ENCODE measurements around the gene WWOX.

The WWOX gene

GRCh38 chr16:78503602-78504001, 404.1 kb downstream of the WWOX start:
- Histone ChIP-seq H2BK12ac (ENCODE audit: low read length) (no peak overlapping the region), H3K4me3 (ENCODE audit: low read depth, low read length) (no peak overlapping the region), H3K36me3 (ENCODE audit: control insufficient read depth in 1 of 2, insufficient read depth in 2 of 2, low read length in 2 of 2) (no peaks in the 10 kb centered on the region), H3K4me1 (ENCODE audit: control insufficient read depth in 1 of 2, insufficient read depth in 2 of 2, low read length in 2 of 2) (peaks cover 0 to 2% of the 10 kb centered on the region in 2 experiments), H3K23ac (ENCODE audit: low read length) (no peak overlapping the region), H3K18ac (ENCODE audit: low read length) (no peak overlapping the region), H3K9ac (ENCODE audit: low read length) (no peak overlapping the region), H4K12ac (ENCODE audit: low read depth, low read length) (no peak overlapping the region), H3K9me3 (ENCODE audit: insufficient read depth, low read depth, low read length) (no peaks in the 10 kb centered on the region), H2BK5ac (ENCODE audit: low read depth, low read length, poor library complexity) (no peak overlapping the region), H2AFZ (ENCODE audit: insufficient read depth, low read length, poor library complexity) (no peak overlapping the region), H3K4me2 (ENCODE audit: low read length) (no peak overlapping the region), H3K4ac (ENCODE audit: low read depth, low read length) (no peak overlapping the region), H3K14ac (ENCODE audit: low read length) (no peak overlapping the region), H3K27ac (ENCODE audit: low read depth, low read length) (no peak overlapping the region), H4K91ac (ENCODE audit: low read depth, low read length) (no peak overlapping the region), H3K79me1 (ENCODE audit: low read length) (peaks cover 14% of the 10 kb centered on the region), H3K79me2 (ENCODE audit: control insufficient read depth, insufficient read depth, low read length, poor library complexity) (no peaks in the 10 kb centered on the region), H3K27me3 (ENCODE audit: insufficient read depth, low read length) (no peaks in the 10 kb centered on the region), H2BK120ac (ENCODE audit: insufficient read depth, low read length, poor library complexity) (no peak overlapping the region), H2AK5ac (ENCODE audit: low read length) (no peak overlapping the region), H4K8ac (ENCODE audit: low read depth, low read length) (no peak overlapping the region)
- DNase-seq, result peak; percentile 49 to 78
- no CpG with 5 or more reads among the region's 3 CpGs for WGBS (ENCODE audit: extremely low coverage, insufficient coverage, insufficient read length)

DNA sequence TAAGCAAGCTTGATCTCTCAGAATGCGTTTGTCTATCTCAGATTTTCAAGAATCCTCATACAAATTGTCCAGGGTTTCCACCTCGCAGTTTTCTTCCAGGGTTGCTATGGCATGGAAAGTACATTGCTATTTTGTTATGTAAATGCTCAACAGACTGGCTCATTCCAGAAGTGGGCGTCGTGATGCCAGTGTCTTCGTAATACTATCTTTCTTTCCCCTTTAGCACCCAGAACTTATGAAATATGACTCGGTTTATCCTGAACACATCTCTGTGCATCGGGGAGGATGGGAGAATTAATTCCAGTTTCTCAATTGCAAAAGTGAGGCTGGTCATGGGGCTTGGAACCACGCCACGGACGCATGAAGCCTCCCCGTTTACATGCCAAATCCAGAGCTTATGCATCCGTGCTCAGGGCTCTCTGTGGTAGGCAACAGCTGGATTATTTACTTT, 405.0 kb downstream of the WWOX start:
- Histone ChIP-seq H3K4me1 (ENCODE audit: control insufficient read depth in 1 of 2, insufficient read depth in 2 of 2, low read length in 2 of 2) (peaks cover 0 to 2% of the 10 kb centered on the region in 2 experiments), H2BK5ac (ENCODE audit: low read depth, low read length, poor library complexity) (no peak overlapping the region)
- WGBS (ENCODE audit: extremely low coverage, insufficient coverage, insufficient read length), result no CpG with 5 or more reads among the region's 12 CpGs

GRCh38 chr16:78505036-78505435, 405.6 kb downstream of the WWOX start:
- H3K18ac ChIP-seq (ENCODE audit: low read length), result no peak overlapping the region
- no peaks in the 10 kb centered on the region for H3K79me2 ChIP-seq (ENCODE audit: control insufficient read depth, insufficient read depth, low read length, poor library complexity)
- peak overlapping the region; percentile 14 for H4K12ac ChIP-seq (ENCODE audit: low read depth, low read length)
- H3K23ac ChIP-seq (ENCODE audit: low read length), result no peak overlapping the region
- no peak overlapping the region for H3K27ac ChIP-seq (ENCODE audit: low read depth, low read length)
- H2BK12ac ChIP-seq (ENCODE audit: low read length), result peak overlapping the region; percentile 97
- peak overlapping the region; percentile 44 for H3K4ac ChIP-seq (ENCODE audit: low read depth, low read length)
- H3K9me3 ChIP-seq (ENCODE audit: insufficient read depth, low read depth, low read length), result no peaks in the 10 kb centered on the region
- peak overlapping the region; percentile 42 for H4K8ac ChIP-seq (ENCODE audit: low read depth, low read length)
- H3K36me3 ChIP-seq (ENCODE audit: control insufficient read depth in 1 of 2, insufficient read depth in 2 of 2, low read length in 2 of 2), result no peaks in the 10 kb centered on the region
- H3K4me1 ChIP-seq (ENCODE audit: control insufficient read depth in 1 of 2, insufficient read depth in 2 of 2, low read length in 2 of 2), result peaks cover 0 to 2% of the 10 kb centered on the region in 2 experiments
- no peak for DNase-seq
- no peak overlapping the region for H2AFZ ChIP-seq (ENCODE audit: insufficient read depth, low read length, poor library complexity)
- no peak overlapping the region for H3K4me2 ChIP-seq (ENCODE audit: low read length)
- peaks cover 11% of the 10 kb centered on the region for H3K79me1 ChIP-seq (ENCODE audit: low read length)
- peak overlapping the region; percentile 32 for H3K14ac ChIP-seq (ENCODE audit: low read length)
- H3K9ac ChIP-seq (ENCODE audit: low read length), result no peak overlapping the region
- no peak overlapping the region for H3K4me3 ChIP-seq (ENCODE audit: low read depth, low read length)
- H4K91ac ChIP-seq (ENCODE audit: low read depth, low read length), result peak overlapping the region; percentile 75
- H2BK120ac ChIP-seq (ENCODE audit: insufficient read depth, low read length, poor library complexity), result peak overlapping the region; percentile 78
- WGBS (ENCODE audit: extremely low coverage, insufficient coverage, insufficient read length), result no CpG with 5 or more reads among the region's 6 CpGs
- H2AK5ac ChIP-seq (ENCODE audit: low read length), result no peak overlapping the region
- H3K27me3 ChIP-seq (ENCODE audit: insufficient read depth, low read length), result no peaks in the 10 kb centered on the region
- no peak overlapping the region for H2BK5ac ChIP-seq (ENCODE audit: low read depth, low read length, poor library complexity)

More for the DNA sequence above, 405.0 kb downstream of the WWOX start:
- no peak for DNase-seq
- no peaks in the 10 kb centered on the region for H3K9me3 ChIP-seq (ENCODE audit: insufficient read depth, low read depth, low read length)
- no peak overlapping the region for H3K14ac ChIP-seq (ENCODE audit: low read length)
- no peak overlapping the region for H3K4me2 ChIP-seq (ENCODE audit: low read length)
- no peak overlapping the region for H3K4ac ChIP-seq (ENCODE audit: low read depth, low read length)
- no peak overlapping the region for H2BK120ac ChIP-seq (ENCODE audit: insufficient read depth, low read length, poor library complexity)
- H3K27me3 ChIP-seq (ENCODE audit: insufficient read depth, low read length), result no peaks in the 10 kb centered on the region
- no peak overlapping the region for H4K8ac ChIP-seq (ENCODE audit: low read depth, low read length)
- H3K9ac ChIP-seq (ENCODE audit: low read length), result no peak overlapping the region
- no peak overlapping the region for H3K27ac ChIP-seq (ENCODE audit: low read depth, low read length)
- H3K4me3 ChIP-seq (ENCODE audit: low read depth, low read length), result no peak overlapping the region
- no peak overlapping the region for H3K18ac ChIP-seq (ENCODE audit: low read length)
- no peak overlapping the region for H2AK5ac ChIP-seq (ENCODE audit: low read length)
- H2BK12ac ChIP-seq (ENCODE audit: low read length), result peak overlapping the region; percentile 69
- H4K12ac ChIP-seq (ENCODE audit: low read depth, low read length), result no peak overlapping the region
- H4K91ac ChIP-seq (ENCODE audit: low read depth, low read length), result peak overlapping the region; percentile 61
- no peak overlapping the region for H2AFZ ChIP-seq (ENCODE audit: insufficient read depth, low read length, poor library complexity)
- no peaks in the 10 kb centered on the region for H3K36me3 ChIP-seq (ENCODE audit: control insufficient read depth in 1 of 2, insufficient read depth in 2 of 2, low read length in 2 of 2)
- peaks cover 11% of the 10 kb centered on the region for H3K79me1 ChIP-seq (ENCODE audit: low read length)
- no peak overlapping the region for H3K23ac ChIP-seq (ENCODE audit: low read length)
- no peaks in the 10 kb centered on the region for H3K79me2 ChIP-seq (ENCODE audit: control insufficient read depth, insufficient read depth, low read length, poor library complexity)

GRCh38 chr16:78505544-78506366, 406.3 kb downstream of the WWOX start:
- peak overlapping the region; percentile 75 for H4K91ac ChIP-seq (ENCODE audit: low read depth, low read length)
- H2BK12ac ChIP-seq (ENCODE audit: low read length), result peak overlapping the region; percentile 97
- DNase-seq, result no peak
- no peaks in the 10 kb centered on the region for H3K79me2 ChIP-seq (ENCODE audit: control insufficient read depth, insufficient read depth, low read length, poor library complexity)
- no peak overlapping the region for H3K9ac ChIP-seq (ENCODE audit: low read length)
- H3K4me3 ChIP-seq (ENCODE audit: low read depth, low read length), result no peak overlapping the region
- H2BK120ac ChIP-seq (ENCODE audit: insufficient read depth, low read length, poor library complexity), result peak overlapping the region; percentile 78
- H3K4ac ChIP-seq (ENCODE audit: low read depth, low read length), result peak overlapping the region; percentile 44
- peak overlapping the region; percentile 42 for H4K8ac ChIP-seq (ENCODE audit: low read depth, low read length)
- H3K14ac ChIP-seq (ENCODE audit: low read length), result peak overlapping the region; percentile 39
- no peak overlapping the region for H3K23ac ChIP-seq (ENCODE audit: low read length)
- peak overlapping the region; percentile 2 for H2BK5ac ChIP-seq (ENCODE audit: low read depth, low read length, poor library complexity)
- no peak overlapping the region for H2AFZ ChIP-seq (ENCODE audit: insufficient read depth, low read length, poor library complexity)
- H3K36me3 ChIP-seq (ENCODE audit: control insufficient read depth in 1 of 2, insufficient read depth in 2 of 2, low read length in 2 of 2), result no peaks in the 10 kb centered on the region
- H3K4me2 ChIP-seq (ENCODE audit: low read length), result no peak overlapping the region
- peak overlapping the region; percentile 5 for H3K18ac ChIP-seq (ENCODE audit: low read length)
- H3K9me3 ChIP-seq (ENCODE audit: insufficient read depth, low read depth, low read length), result no peaks in the 10 kb centered on the region
- peaks cover 11% of the 10 kb centered on the region for H3K79me1 ChIP-seq (ENCODE audit: low read length)
- H2AK5ac ChIP-seq (ENCODE audit: low read length), result peak overlapping the region; percentile 41
- peak overlapping the region; percentile 20 for H4K12ac ChIP-seq (ENCODE audit: low read depth, low read length)
- WGBS (ENCODE audit: extremely low coverage, insufficient coverage, insufficient read length), result no CpG with 5 or more reads among the region's 23 CpGs
- peaks cover 1 to 3% of the 10 kb centered on the region in 2 experiments for H3K4me1 ChIP-seq (ENCODE audit: control insufficient read depth in 1 of 2, insufficient read depth in 2 of 2, low read length in 2 of 2)
- H3K27ac ChIP-seq (ENCODE audit: low read depth, low read length), result no peak overlapping the region
- no peaks in the 10 kb centered on the region for H3K27me3 ChIP-seq (ENCODE audit: insufficient read depth, low read length)
